HG02623 (cell line): Measurements from ENCODE around the gene TCAP.

Source experiments
- ATAC-seq: cut with Tn5 transposase; IDR thresholded peaks from one replicate; pipeline ENCODE4 v1.9.1; 2021; ENCODE audit warnings: moderate library complexity; ENCODE audit not compliant: unreplicated experiment

Gene TCAP

DNA sequence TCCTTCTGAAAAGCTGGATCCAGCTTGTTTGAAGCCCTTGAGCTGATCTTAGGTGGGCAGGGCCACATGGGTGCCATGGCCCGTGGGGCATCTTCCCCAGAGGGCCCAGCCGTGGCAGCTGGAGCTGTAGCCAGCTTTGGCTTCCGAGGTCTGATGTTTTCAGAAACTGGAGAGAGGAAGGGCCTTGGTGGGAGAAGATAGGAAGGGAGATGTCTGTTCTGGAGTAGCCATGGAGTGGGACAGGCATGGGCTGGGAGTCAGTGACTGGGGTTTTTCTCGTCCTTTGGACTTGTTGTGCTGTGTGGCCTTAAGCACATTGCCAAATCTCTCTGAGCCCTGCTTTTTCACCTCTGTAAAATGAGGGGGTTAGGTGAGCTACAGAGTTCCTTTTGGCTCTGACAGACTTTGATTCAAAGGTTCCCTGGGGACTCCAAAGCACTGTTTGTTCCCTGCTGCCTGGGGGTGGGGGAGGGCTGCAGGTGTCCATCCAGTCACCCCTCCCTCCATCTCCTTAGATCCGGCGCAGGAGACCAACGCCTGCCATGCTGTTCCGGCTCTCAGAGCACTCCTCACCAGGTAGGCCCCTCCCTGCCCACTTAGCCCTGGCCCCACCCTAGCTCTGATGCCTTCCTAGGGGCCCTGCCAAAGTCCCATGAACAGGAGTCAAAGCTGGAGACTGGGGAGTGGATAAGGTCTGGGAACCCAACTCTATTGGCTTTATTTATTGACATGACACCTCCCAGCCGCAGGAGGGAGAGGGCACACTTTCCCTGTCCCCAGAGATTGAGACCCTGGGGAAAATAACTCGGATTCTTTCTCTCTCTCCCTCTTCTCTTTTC is 36.3 kb upstream of the TCAP start:
- no peak for ATAC-seq

DNA sequence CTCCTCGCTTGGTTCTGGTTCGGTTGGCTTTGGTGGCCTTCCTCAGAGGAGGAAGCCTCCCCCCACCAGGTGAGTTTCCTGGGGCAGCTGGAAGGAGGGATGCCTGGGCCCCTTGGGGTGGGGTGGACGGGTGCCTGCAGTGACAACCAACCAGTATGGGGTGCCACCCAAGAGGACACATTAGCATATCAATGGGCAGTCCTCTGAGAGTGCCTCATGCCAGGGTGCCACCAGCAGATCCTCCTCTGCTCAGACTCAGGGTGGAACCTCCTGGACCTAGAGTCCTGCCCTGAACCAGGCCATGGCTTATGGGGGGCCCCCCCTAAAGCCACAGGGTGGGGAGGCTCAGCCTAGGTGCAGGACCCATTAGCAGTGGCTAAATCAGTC is 35.7 kb upstream of the TCAP start:
- no peak for ATAC-seq

DNA sequence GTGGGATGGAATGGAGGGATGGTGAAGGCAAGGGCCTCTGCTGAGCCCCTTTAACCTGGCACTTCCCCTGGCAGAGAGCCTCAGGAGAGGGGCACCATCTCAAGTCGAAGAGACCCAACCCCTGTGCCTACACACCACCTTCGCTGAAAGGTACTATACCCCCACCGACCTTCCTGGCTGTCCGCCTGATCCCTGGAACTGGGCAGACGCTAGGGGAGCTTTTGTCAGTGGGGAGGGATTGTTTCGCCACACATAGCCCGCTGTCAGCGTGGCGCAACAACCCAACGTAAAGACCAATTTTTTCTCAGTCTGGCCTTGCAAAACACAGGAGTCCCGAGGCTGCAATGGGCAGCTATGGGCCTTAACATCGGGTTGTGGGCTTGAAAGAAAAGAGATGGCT is 35.3 kb upstream of the TCAP start:
- ATAC-seq, result no peak

DNA sequence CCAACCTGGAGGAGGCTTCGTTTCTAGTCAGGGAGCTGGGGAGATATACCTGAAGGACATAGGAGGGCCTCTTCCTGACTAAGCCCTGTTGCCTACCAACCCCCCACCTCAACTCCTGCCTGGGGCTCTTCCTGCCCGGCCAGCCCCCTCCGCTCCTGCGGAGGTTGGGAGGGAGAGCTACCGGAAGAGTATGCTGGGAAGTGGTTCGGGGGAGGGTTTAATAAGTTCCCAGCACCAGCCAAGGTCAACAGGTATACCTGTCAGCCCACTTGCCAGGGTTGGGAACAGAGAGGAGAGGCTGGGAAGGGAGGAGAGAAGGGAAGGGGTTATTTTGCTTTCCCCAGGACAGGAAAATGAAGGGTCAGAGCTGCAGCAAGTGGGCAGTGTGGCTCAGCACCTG is 33.7 kb upstream of the TCAP start:
- ATAC-seq, result no peak

DNA sequence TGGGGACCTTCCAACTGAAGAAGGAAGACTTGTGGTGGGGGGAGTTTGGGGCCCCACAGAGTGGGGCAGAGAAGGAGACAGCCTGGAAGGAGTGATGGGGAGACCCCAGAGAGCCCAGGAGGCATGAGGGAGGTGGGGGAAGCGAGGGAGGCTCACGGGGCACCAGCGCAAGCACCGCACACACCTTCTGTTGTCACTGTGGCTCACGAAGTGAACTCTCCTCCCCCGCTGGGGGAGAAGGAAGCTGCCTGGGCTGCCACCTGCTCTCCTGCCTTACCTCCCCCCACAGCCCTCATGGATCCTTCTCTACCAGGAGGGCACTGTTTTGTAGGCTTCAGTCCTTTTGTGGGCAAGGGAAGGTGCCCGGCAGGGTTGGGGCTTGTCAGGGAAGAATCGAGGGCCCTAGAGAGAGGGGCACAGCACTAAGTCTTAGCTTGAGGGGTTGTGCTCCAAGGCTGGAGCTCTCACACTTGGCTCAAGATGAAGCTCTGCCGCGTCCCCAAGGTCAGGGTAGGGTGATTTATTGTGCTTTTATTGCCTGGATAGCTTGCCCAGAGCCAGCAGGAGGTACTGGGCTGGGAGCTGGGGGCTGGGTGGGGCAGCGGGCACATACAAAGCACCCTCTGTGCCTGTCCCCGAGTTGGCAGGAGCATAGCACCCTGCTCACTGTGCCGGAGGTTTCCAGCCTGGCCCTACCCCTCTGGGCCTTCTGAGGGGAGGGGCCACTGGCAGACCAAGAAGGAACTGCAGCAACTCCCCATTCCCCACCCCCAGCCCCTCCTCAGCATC is 32.8 kb upstream of the TCAP start:
- no peak for ATAC-seq

DNA sequence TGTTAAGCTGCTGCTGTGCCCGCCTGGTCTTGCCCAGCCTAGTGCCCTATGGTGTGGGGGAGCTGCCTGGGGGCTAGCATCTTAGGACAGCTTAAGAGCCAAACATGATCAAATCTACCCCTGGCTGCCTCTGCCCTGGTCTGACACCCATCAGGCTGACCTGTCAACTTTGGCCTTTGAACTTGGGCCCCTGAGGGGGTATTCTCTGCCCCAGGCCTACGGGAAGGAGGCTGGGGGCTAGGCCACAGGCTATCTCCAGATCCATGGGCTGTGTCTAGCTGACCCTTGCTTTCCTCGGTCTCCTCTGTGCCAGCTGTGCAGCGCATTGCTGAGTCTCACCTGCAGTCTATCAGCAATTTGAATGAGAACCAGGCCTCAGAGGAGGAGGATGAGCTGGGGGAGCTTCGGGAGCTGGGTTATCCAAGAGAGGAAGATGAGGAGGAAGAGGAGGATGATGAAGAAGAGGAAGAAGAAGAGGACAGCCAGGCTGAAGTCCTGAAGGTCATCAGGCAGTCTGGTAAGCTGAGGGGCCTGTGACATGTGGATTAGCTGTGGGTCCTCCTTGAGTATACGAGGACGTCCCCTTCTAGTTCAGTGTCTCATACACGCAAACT is 31.5 kb upstream of the TCAP start:
- no peak for ATAC-seq

DNA sequence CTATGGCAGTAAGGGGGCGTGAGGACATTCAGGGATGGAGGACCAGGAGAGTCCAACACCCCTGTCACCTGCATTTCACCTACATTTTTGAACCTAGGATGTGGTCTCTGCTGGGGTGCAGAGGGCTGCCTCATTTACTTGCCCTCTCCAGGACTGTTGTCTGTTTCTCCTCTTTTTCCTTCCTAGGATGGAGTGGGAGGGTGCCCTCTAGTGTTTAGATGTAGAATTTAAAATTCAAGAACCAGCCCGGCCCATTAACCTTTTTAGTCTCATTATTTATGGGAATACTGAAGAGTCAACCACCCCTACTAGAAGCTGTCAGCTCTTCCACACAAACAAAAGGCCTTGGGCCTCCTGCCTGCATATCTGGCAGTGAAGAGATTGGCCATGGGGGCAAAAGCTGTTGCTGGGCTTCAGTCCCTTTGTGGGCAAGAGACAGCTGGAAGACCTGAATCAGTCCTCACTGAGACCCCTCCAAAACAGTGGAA is 30.7 kb upstream of the TCAP start:
- no peak for ATAC-seq

DNA sequence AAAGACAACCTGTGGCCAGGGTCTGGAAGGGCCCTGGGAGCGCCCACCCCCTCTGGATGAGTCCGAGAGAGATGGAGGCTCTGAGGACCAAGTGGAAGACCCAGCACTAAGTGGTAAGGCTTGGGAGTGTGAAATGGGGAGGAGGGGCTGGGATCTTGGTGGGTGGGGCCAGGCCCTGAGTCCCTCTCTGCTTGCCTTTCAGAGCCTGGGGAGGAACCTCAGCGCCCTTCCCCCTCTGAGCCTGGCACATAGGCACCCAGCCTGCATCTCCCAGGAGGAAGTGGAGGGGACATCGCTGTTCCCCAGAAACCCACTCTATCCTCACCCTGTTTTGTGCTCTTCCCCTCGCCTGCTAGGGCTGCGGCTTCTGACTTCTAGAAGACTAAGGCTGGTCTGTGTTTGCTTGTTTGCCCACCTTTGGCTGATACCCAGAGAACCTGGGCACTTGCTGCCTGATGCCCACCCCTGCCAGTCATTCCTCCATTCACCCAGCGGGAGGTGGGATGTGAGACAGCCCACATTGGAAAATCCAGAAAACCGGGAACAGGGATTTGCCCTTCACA is 29.5 kb upstream of the TCAP start:
- no peak for ATAC-seq

DNA sequence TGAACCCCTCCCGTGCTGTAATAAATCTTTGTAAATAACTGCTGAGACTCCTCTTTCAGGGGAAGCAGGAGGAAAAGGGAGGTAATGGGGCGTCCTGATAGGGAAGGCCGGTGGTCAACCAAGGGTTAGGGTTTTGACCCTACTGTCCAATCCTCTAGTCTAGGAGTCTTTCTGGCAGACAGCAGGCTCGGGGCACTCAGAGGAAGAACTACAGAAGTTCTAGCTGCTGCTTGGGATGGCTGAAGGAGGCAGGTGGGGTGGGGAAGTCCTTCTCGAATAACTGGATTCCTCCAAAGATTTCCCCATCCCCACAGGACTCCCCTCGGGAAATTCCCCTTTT is 28.6 kb upstream of the TCAP start:
- peak; percentile 12 for ATAC-seq

DNA sequence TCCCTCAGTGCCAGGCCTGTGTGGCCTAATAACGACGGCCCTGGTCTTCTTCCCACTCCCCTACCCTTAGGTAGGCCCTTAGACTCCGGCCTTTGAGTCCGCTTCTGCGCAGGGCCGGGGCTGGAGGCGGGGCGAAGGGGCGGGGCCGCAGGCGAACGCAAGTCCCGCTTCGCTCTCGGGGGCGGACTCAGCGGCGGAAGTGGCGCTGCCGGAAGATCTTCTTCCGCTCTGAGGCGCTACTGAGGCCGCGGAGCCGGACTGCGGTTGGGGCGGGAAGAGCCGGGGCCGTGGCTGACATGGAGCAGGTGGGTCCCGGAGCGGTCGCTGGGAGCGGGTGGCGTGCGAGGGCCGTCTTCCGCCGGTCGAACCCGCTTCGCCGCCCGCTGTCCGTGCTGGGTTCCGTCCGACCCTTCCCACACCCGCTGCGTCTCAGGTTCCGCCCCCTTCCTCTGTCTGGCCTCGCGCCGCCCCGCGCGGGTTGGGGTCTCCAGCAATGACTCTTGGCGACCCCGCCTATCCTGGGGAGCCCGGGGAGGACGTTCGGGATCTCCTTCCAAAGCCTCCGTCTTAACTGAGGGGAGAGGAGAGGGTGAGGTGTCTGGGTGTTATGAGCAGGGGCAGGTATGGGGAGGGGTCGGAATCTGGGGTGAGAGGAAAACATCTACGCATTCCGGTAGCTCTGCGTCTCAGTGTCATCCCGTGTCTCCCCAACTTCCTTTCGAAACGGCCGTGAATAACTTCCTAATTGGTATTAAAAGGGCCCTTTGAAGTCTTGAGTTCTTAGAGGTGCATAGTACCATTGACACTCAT is 28.0 kb upstream of the TCAP start, which contains the start of gene STARD3:
Gene STARD3, plus strand, starts transcription at position 218 of the 810 bp plus-strand sequence. CDS start 16,388 bp downstream, outside the sequence.
- peak; percentile 88 for ATAC-seq

DNA sequence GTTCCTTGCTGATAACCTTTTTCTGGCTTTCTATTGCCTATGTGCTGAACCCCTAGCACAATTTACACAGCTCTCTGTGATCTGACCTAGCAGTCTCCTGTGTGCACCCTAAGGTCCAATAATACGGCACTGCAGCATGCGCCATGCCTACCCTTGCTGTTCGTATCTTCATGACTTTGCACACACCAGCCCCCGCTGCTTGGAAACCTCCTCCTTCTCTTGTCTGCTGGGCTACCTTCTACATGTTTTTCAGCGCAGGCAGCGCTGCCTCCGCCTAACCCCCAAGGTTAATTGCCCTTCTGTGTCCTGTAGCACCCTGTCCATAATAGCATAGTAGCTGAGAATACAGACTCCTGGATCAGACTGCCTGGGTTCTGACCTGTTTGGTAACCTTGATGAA is 26.8 kb upstream of the TCAP start:
- no peak for ATAC-seq

DNA sequence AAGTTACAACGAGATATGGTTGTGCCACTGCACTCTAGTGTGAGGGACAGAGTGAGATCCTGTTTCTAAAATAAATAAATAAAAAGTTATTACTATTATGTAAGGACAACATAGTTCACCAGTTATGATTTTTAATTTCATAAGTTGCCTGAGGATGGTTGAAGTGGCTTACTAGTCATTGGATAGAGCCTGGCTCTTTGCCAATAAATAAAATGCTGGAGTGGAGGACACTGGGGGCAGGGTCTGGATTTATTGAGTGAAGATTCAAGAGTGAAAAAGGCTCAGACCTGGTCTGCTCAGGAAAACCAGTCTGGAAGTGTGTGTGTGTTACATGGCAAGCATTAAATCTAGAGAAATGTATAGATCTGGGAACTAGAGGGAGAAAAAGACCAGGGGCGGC is 26.1 kb upstream of the TCAP start:
- no peak for ATAC-seq

DNA sequence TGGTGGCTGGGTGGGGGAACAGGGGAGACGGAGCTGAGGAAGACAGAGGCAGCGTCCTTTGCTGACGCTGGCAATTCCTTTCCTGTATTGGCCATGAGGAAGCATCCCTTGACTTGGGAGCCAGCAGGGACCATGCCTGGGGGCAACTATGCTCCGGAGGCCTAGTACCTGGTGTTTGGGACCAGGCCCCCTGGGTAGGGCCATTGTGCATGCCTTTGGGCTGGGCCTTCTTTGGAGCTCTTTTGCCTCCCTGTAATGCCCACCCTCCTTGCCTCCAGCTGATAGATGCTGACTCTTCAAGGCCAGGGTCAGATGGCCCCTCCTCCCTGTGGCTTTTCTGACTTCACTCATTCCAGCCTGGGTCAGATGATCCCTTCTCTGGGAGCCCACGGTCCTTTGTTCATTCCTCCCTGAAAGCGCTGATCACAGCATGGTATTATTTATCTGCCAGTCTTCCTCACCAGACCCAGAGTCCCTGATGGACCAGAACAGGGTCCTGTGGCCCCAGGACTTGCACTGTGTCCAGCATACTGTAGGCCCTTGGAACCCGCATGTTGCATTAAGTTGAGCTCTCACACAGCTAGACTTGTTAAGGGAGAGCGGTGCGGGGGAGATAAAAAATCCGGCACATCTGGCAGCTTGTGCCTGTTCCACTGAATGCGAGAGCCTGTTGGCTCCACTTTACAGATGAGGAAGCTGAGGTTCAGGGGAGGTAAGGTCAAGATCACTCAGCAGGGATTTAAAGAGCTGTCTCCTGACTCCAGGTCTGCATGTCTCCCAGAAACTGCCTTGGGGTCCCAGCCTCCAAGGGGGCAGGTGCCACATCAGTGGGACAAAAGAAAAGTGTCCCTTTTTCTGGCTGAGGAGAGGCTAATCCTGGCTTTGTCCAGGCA is 25.3 kb upstream of the TCAP start:
- ATAC-seq, result no peak

DNA sequence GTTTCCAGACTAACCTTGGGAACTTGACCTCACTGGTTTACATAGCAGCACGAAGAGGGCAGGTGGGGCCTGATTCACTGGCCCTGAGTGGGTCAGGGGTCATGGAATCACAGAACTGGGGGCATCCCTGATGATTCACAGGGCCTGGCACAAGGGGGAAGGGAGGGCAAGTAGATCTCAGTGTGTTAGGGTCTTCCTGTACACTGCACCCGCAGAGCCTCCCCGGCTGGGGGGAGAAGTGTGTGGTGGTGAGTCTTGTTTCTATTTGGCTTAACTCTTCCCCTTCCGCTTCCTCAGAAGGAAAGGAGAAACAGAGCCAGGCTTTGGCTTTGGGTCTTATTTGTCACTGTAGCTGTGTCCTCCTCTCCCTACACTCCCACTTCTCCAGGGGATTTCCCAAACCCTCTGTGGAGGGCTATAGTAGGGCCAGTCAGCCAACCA is 24.5 kb upstream of the TCAP start:
- ATAC-seq, result no peak

DNA sequence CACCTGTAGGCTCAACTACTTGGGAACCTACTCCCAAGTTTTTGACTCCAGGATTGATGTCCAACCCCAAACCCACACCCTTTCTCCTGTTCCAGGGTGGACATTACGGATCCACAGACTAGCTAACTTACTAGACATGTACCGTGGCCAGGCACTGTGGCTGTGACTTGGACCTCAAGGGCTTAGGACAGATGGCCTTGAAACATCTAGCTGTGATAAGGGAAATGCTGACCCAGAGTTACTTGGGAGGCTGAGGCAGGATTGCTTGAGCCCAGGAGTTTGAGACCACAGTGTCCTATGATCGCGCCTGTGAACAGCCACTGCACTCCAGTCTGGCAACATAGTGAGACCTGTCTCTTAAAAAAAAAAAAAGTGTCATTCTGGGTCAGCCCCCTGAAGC is 24.1 kb upstream of the TCAP start:
- no peak for ATAC-seq

DNA sequence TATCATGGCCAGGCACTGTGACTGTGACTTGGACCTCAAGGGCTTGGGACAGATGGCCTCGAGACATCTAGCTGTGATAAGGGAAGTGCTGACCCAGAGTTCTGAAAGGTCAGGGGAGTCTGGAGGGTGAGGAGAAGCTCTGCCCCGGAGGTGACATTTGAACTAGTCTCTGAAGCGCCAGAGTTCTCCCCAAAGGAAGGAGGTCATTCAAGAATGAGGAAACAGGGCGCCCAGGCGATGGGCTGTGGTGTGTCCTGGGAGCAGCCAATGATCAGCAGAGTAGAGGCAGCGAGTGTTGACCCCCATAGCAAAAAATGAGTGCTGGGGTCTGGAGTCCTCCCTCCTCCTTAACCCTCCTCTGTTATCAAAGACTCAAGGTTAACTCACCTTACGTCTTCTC is 23.3 kb upstream of the TCAP start:
- ATAC-seq, result no peak

DNA sequence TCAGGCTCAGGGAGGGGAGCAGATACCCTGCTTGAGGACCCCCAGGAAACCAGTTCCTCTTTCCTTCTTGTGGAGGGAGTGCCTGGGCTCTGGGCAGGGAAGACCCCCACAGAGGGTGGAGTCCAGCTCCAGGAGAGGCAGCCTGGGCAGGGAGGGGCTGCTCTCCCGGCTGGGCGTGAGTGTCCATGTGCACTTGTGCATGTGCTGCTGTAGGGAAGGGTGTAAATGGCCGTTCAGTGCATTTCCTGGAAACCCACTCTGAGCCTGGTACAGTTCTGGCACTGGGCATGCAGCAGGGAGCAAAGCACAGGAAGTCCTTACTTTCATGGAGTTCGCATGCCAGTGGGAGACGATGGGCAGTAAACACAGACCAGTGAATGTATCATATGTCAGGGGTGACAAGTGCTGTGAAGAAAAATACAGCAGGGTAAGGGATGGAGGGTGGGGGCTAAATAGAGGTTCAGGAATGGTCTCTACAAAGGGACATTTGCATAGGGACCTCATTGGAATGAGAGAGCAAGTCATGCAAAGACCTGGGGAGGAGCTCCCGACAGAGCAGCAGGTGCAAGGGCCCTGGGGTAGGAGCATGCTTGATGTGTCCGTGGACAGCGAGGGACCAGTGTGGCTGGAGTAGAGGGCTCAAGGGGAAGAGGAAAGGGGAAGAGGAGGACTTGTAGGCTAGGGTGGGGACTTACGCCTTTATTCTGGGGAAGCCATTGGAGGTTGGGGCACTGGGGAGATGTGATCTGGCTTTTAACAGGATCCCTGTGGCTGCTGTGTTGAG is 22.7 kb upstream of the TCAP start:
- no peak for ATAC-seq

DNA sequence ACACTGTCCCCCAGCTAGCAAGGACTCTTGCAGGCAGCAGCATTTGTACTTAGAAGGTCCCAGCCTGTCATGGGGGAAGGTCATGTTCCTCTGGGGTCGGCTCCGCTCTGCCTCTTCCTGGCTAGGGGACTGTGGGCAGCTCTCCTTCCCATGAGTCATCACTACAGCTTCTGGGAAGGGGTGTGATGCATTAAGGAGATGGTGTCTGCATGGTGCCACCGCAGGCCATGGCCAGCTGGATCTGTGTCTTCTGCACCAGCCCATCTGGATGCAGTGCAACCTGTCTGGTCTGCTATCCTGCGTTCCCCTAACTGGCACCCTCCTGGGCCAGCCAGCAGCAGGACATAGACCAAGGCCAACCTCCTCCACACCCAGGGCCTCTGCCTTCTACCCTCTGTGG is 21.9 kb upstream of the TCAP start:
- no peak for ATAC-seq

DNA sequence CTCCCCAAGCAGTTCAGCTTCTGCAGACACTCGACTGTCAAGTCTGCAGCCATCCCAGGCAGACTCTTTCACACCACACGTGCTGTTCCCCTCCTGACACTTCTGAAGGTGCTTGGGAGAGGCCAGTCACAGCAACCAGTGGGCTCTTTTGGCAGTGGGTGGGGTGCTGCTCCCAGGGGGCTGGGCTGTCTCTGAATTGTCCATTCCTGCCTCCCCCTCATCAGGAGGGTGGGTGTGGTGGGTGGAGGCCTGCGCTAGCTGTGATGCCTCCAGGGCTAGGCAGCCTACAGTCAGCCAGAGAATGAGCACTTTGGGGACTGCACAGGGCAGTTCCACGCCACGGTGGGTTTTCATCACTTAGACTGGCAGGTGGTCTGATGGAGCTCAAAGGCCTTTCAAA is 17.9 kb upstream of the TCAP start:
- no peak for ATAC-seq
